Mesendoderm (in vitro differentiated cells): ENCODE data around the gene COG7.
"Not testable (repeated sequence)": the region's sequence is repeated elsewhere in the genome, so short reads cannot be mapped to it uniquely, and the experiment has no call there.

ENCODE experiments used
- DNase-seq: peaks from one replicate; pipeline ENCODE4 v3.0.0; 2013
- H2AK5ac ChIP-seq: 2 replicates; pipeline ENCODE4 v1.6.1; 2013; ENCODE audit warnings: low read length, inconsistent platforms
- H2BK120ac ChIP-seq: 2 replicates; pipeline ENCODE4 v1.6.1; 2013; ENCODE audit warnings: low read depth, mild to moderate bottlenecking, low read length, moderate library complexity, mixed read lengths
- H2BK15ac ChIP-seq: replicated peaks from 2 replicates; pipeline ENCODE4 v1.6.1; 2013; ENCODE audit warnings: low read depth, mild to moderate bottlenecking, moderate library complexity
- H2BK5ac ChIP-seq: 2 replicates; pipeline ENCODE4 v1.6.1; 2013; ENCODE audit warnings: low read length, inconsistent platforms
- H3K18ac ChIP-seq: 2 replicates; pipeline ENCODE4 v1.6.1; 2013; ENCODE audit warnings: mild to moderate bottlenecking, low read length, mixed read lengths
- H3K23ac ChIP-seq: one replicate; pipeline ENCODE4 v1.6.1; 2013; ENCODE audit warnings: low read length
- H3K27ac ChIP-seq: 2 replicates; pipeline ENCODE4 v1.5.1; 2013; ENCODE audit warnings: low read depth, mild to moderate bottlenecking, inconsistent platforms, low read length, moderate library complexity
- H3K27me3 ChIP-seq: 2 replicates; pipeline ENCODE4 v1.6.1; 2013; ENCODE audit warnings: low read length, control low read depth, mild to moderate bottlenecking, inconsistent platforms; ENCODE audit not compliant: insufficient read depth, poor library complexity
- H3K36me3 ChIP-seq: 2 replicates; pipeline ENCODE4 v1.6.1; 2013; ENCODE audit warnings: low read length, inconsistent platforms; ENCODE audit not compliant: control insufficient read depth, insufficient read depth
- H3K4ac ChIP-seq: one replicate; pipeline ENCODE4 v1.6.1; 2013; ENCODE audit warnings: low read depth, mild to moderate bottlenecking, low read length, moderate library complexity
- H3K4me1 ChIP-seq: 2 replicates; pipeline ENCODE4 v1.6.1; 2013; ENCODE audit warnings: low read depth, low read length, inconsistent platforms; ENCODE audit not compliant: control insufficient read depth
- H3K4me2 ChIP-seq: 2 replicates; pipeline ENCODE4 v1.6.1; 2013; ENCODE audit warnings: low read length
- H3K4me3 ChIP-seq: 2 replicates; pipeline ENCODE4 v1.5.1; 2013; ENCODE audit warnings: mild to moderate bottlenecking, low read length
- H3K56ac ChIP-seq: one replicate; pipeline ENCODE4 v1.6.1; 2013; ENCODE audit warnings: low read length
- H3K79me1 ChIP-seq: 2 replicates; pipeline ENCODE4 v1.6.1; 2013; ENCODE audit warnings: low read length, inconsistent platforms
- H3K79me2 ChIP-seq: 2 replicates; pipeline ENCODE4 v1.6.1; 2013; ENCODE audit warnings: mild to moderate bottlenecking, low read length; ENCODE audit not compliant: control insufficient read depth, insufficient read depth
- H3K9ac ChIP-seq: 2 replicates; pipeline ENCODE4 v1.6.1; 2013; ENCODE audit warnings: low read length, inconsistent platforms
- H4K5ac ChIP-seq: one replicate; pipeline ENCODE4 v1.6.1; 2013; ENCODE audit warnings: low read length
- H4K8ac ChIP-seq: one replicate; pipeline ENCODE4 v1.6.1; 2013; ENCODE audit warnings: low read depth, mild to moderate bottlenecking, control low read depth, low read length, moderate library complexity
- WGBS: extraction: QIAGEN DNeasy Blood & Tissue Kit; methylation state at CpG from one replicate; pipeline ENCODE4 v1.1.7; 2013; ENCODE audit warnings: low lambda C conversion rate, missing lambda C conversion rate; ENCODE audit not compliant: insufficient coverage; ENCODE audit errors: extremely low coverage; 5-methylcytosine and 5-hydroxymethylcytosine counted together

COG7 gene

GRCh38 chr16:23395732-23396131 lies 57.3 kb downstream of the COG7 start:
- no CpG with 5 or more reads among the region's 6 CpGs for WGBS

GRCh38 chr16:23394141-23394831 lies 58.7 kb downstream of the COG7 start:
- no peaks in the 10 kb centered on the region for H3K79me1 ChIP-seq
- H3K27ac ChIP-seq: no peak overlapping the region
- no peak overlapping the region for H2AK5ac ChIP-seq
- no peak overlapping the region for H3K56ac ChIP-seq
- no peak overlapping the region for H4K5ac ChIP-seq
- H3K79me2 ChIP-seq: no peaks in the 10 kb centered on the region
- WGBS: no CpG with 5 or more reads among the region's 4 CpGs
- DNase-seq: no peak
- no peak overlapping the region for H3K18ac ChIP-seq
- H3K4ac ChIP-seq: no peak overlapping the region
- H2BK120ac ChIP-seq: no peak overlapping the region
- no peaks in the 10 kb centered on the region for H3K4me1 ChIP-seq
- H3K23ac ChIP-seq: no peak overlapping the region
- H2BK5ac ChIP-seq: no peak overlapping the region
- H3K36me3 ChIP-seq: peaks cover 2% of the 10 kb centered on the region
- no peak overlapping the region for H3K4me2 ChIP-seq
- H3K4me3 ChIP-seq: no peak overlapping the region
- no peak overlapping the region for H2BK15ac ChIP-seq
- H3K27me3 ChIP-seq: no peaks in the 10 kb centered on the region
- no peak overlapping the region for H4K8ac ChIP-seq
- H3K9ac ChIP-seq: no peak overlapping the region

More at GRCh38 chr16:23395732-23396131, 57.3 kb downstream of the COG7 start:
- Histone ChIP-seq H3K4me2 (no peak overlapping the region), H3K9ac (no peak overlapping the region), H3K18ac (no peak overlapping the region), H2BK120ac (no peak overlapping the region), H3K79me1 (no peaks in the 10 kb centered on the region), H3K4me1 (no peaks in the 10 kb centered on the region), H3K27me3 (no peaks in the 10 kb centered on the region), H3K36me3 (peaks cover 2% of the 10 kb centered on the region), H4K5ac (no peak overlapping the region), H3K56ac (no peak overlapping the region), H3K23ac (no peak overlapping the region), H2AK5ac (no peak overlapping the region), H3K4me3 (no peak overlapping the region), H2BK5ac (no peak overlapping the region), H3K4ac (no peak overlapping the region), H2BK15ac (no peak overlapping the region), H4K8ac (no peak overlapping the region), H3K27ac (no peak overlapping the region), H3K79me2 (no peaks in the 10 kb centered on the region)
- DNase-seq: no peak

DNA sequence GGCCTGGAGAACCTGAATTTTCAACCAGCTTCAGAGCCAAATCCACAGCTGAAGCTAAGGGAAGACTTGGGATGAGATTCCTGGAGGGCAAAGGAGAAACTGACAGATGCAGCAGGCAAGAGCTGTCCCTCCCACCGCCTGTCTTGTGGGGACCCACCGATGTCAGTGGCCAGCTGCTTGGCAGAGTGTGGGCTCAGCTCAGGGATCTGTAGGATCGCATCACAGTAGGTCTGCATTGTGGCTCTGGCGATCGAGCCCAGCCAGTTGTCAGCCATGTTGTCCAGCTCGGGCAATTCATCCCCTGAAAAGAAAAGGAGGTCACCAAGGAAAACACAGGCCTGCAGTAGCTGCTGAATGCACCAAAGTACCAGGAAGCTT lies 60.8 kb downstream of the COG7 start:
- no peaks in the 10 kb centered on the region for H3K79me2 ChIP-seq
- H3K23ac ChIP-seq: no peak overlapping the region
- H4K8ac ChIP-seq: no peak overlapping the region
- H4K5ac ChIP-seq: no peak overlapping the region
- no peak overlapping the region for H3K4me2 ChIP-seq
- no peak overlapping the region for H3K18ac ChIP-seq
- no peak overlapping the region for H3K27ac ChIP-seq
- H2BK5ac ChIP-seq: no peak overlapping the region
- no peak overlapping the region for H2BK15ac ChIP-seq
- no peaks in the 10 kb centered on the region for H3K79me1 ChIP-seq
- no peak overlapping the region for H3K4ac ChIP-seq
- DNase-seq: no peak
- no peak overlapping the region for H3K4me3 ChIP-seq
- H3K56ac ChIP-seq: no peak overlapping the region
- peaks cover 2% of the 10 kb centered on the region for H3K36me3 ChIP-seq
- no peak overlapping the region for H2BK120ac ChIP-seq
- no CpG with 5 or more reads among the region's 6 CpGs for WGBS
- H3K4me1 ChIP-seq: no peaks in the 10 kb centered on the region
- H3K27me3 ChIP-seq: no peaks in the 10 kb centered on the region
- H3K9ac ChIP-seq: no peak overlapping the region
- H2AK5ac ChIP-seq: no peak overlapping the region

- WGBS: no CpG with 5 or more reads among the region's 17 CpGs
- H3K27ac ChIP-seq: no peak overlapping the region
- no peak overlapping the region for H3K56ac ChIP-seq
- no peak overlapping the region for H3K4me2 ChIP-seq
- no peaks in the 10 kb centered on the region for H3K79me1 ChIP-seq
- no peaks in the 10 kb centered on the region for H3K4me1 ChIP-seq
- DNase-seq: no peak
- no peak overlapping the region for H4K8ac ChIP-seq
- no peak overlapping the region for H4K5ac ChIP-seq
- H2AK5ac ChIP-seq: no peak overlapping the region
- H2BK5ac ChIP-seq: no peak overlapping the region
- no peaks in the 10 kb centered on the region for H3K79me2 ChIP-seq
- H3K23ac ChIP-seq: no peak overlapping the region
- H3K4ac ChIP-seq: no peak overlapping the region
- H3K27me3 ChIP-seq: no peaks in the 10 kb centered on the region
- peaks cover 2% of the 10 kb centered on the region for H3K36me3 ChIP-seq
- no peak overlapping the region for H2BK120ac ChIP-seq
- H3K18ac ChIP-seq: no peak overlapping the region
- no peak overlapping the region for H3K9ac ChIP-seq
- H3K4me3 ChIP-seq: no peak overlapping the region
- H2BK15ac ChIP-seq: no peak overlapping the region
Observed at GRCh38 chr16:23391381-23392222, 61.4 kb downstream of the COG7 start.

GRCh38 chr16:23389936-23390335 lies 63.1 kb downstream of the COG7 start:
- H3K4me1 ChIP-seq, H4K5ac ChIP-seq, H2BK120ac ChIP-seq, H3K36me3 ChIP-seq, H3K9ac ChIP-seq, H2BK15ac ChIP-seq, H2AK5ac ChIP-seq, H3K4me2 ChIP-seq, H3K27me3 ChIP-seq, DNase-seq, H3K79me1 ChIP-seq, H3K4me3 ChIP-seq, H3K23ac ChIP-seq, H3K56ac ChIP-seq, H4K8ac ChIP-seq, H3K4ac ChIP-seq, H3K27ac ChIP-seq, H3K18ac ChIP-seq, H3K79me2 ChIP-seq, H2BK5ac ChIP-seq: not testable (repeated sequence)
- no CpG with 5 or more reads among the region's 8 CpGs for WGBS
